HUES64 (cell line): ENCODE measurements around the gene SAP25.
"Not testable (repeated sequence)": the region's sequence is repeated elsewhere in the genome, so short reads cannot be mapped to it uniquely, and the experiment has no call there.

Experiments used
- H3K27ac ChIP-seq: 2 replicates; pipeline ENCODE4 v1.7.0; 2013; ENCODE audit warnings: low read depth, low read length, inconsistent platforms
- H3K27me3 ChIP-seq: 2 replicates; pipeline ENCODE4 v1.6.1; 2013; ENCODE audit warnings: mild to moderate bottlenecking, low read length; ENCODE audit not compliant: insufficient read depth
- H3K36me3 ChIP-seq: 2 replicates; pipeline ENCODE4 v1.6.1; 2013; ENCODE audit warnings: mild to moderate bottlenecking, low read length; ENCODE audit not compliant: insufficient read depth
- H3K4me1 ChIP-seq: 2 replicates; pipeline ENCODE4 v1.6.1; 2013; ENCODE audit warnings: mild to moderate bottlenecking, low read length, moderate library complexity; ENCODE audit not compliant: insufficient read depth
- H3K4me3 ChIP-seq: 2 replicates; pipeline ENCODE4 v1.5.1; 2013; ENCODE audit warnings: mild to moderate bottlenecking, low read length, moderate library complexity
- H3K9ac ChIP-seq: 2 replicates; pipeline ENCODE4 v1.6.1; 2013; ENCODE audit warnings: mild to moderate bottlenecking, low read depth, low read length
- H3K9me3 ChIP-seq: 2 replicates; pipeline ENCODE4 v1.6.1; 2013; ENCODE audit warnings: low read depth, low read length; ENCODE audit not compliant: insufficient read depth
- WGBS: fragments of 150-250, 120-280 bp; methylation state at CpG from one replicate; pipeline ENCODE4 v1.1.7; 2013; ENCODE audit warnings: missing lambda C conversion rate; 5-methylcytosine and 5-hydroxymethylcytosine counted together

The SAP25 gene

GRCh38 chr7:100548446-100548845 is 25.3 kb downstream of the SAP25 start:
- H3K9ac ChIP-seq, H3K27ac ChIP-seq, H3K27me3 ChIP-seq, H3K4me3 ChIP-seq, H3K9me3 ChIP-seq: not testable (repeated sequence)
- peaks cover 37% of the 10 kb centered on the region for H3K4me1 ChIP-seq
- WGBS: 92% methylated on average over 5 of the region's 5 CpGs
- H3K36me3 ChIP-seq: peaks cover 14% of the 10 kb centered on the region

GRCh38 chr7:100547872-100548271 is 25.8 kb downstream of the SAP25 start:
- H3K36me3 ChIP-seq: peaks cover 13% of the 10 kb centered on the region
- H3K9ac ChIP-seq: no peak overlapping the region
- H3K27ac ChIP-seq: peak overlapping the region; percentile 19; the same call in 1 of the 2 replicates
- H3K27me3 ChIP-seq: no peaks in the 10 kb centered on the region
- peaks cover 39% of the 10 kb centered on the region for H3K4me1 ChIP-seq
- WGBS: 75% methylated on average over 2 of the region's 2 CpGs
- H3K9me3 ChIP-seq: no peaks in the 10 kb centered on the region
- no peak overlapping the region for H3K4me3 ChIP-seq

- Histone ChIP-seq H3K4me1 (peaks cover 46% of the 10 kb centered on the region), H3K4me3 (no peak overlapping the region), H3K27me3 (no peaks in the 10 kb centered on the region), H3K36me3 (peaks cover 13% of the 10 kb centered on the region), H3K9me3 (no peaks in the 10 kb centered on the region), H3K27ac (peak overlapping the region; percentile 19; the same call in 1 of the 2 replicates), H3K9ac (no peak overlapping the region)
- 84% methylated on average over 9 of the region's 9 CpGs for WGBS
Observed at GRCh38 chr7:100546926-100547800, 26.5 kb downstream of the SAP25 start.

GRCh38 chr7:100546129-100546925 is 27.4 kb downstream of the SAP25 start:
- H3K36me3 ChIP-seq: peaks cover 13% of the 10 kb centered on the region
- no peaks in the 10 kb centered on the region for H3K9me3 ChIP-seq
- 70% methylated on average over 10 of the region's 10 CpGs for WGBS
- H3K4me3 ChIP-seq: no peak overlapping the region
- H3K27ac ChIP-seq: peak overlapping the region; percentile 76
- peaks cover 51% of the 10 kb centered on the region for H3K4me1 ChIP-seq
- no peaks in the 10 kb centered on the region for H3K27me3 ChIP-seq
- H3K9ac ChIP-seq: peak overlapping the region; percentile 63; the same call in 1 of the 2 replicates

- Histone ChIP-seq H3K36me3 (peaks cover 11% of the 10 kb centered on the region), H3K27ac (peak overlapping the region; percentile 76), H3K4me1 (peaks cover 54% of the 10 kb centered on the region), H3K9me3 (no peaks in the 10 kb centered on the region), H3K27me3 (no peaks in the 10 kb centered on the region), H3K9ac (peak overlapping the region; percentile 63), H3K4me3 (no peak overlapping the region)
- 50% methylated on average over 3 of the region's 3 CpGs for WGBS
Observed at GRCh38 chr7:100545360-100546128, 28.2 kb downstream of the SAP25 start.

GRCh38 chr7:100544967-100545359 is 28.7 kb downstream of the SAP25 start:
- Histone ChIP-seq H3K9me3 (no peaks in the 10 kb centered on the region), H3K27me3 (peaks cover 6% of the 10 kb centered on the region), H3K36me3 (peaks cover 7% of the 10 kb centered on the region; the same call in 1 of the 2 replicates), H3K4me3 (no peak overlapping the region), H3K4me1 (peaks cover 54% of the 10 kb centered on the region), H3K27ac (peak overlapping the region; percentile 76), H3K9ac (peak overlapping the region; percentile 63; the same call in 1 of the 2 replicates)
- 81% methylated on average over 1 of the region's 1 CpG for WGBS

- H3K27ac ChIP-seq: no peak overlapping the region
Observed at GRCh38 chr7:100544386-100544785, 29.3 kb downstream of the SAP25 start.

GRCh38 chr7:100543586-100543985 is 30.1 kb downstream of the SAP25 start:
- WGBS: no CpG with 5 or more reads among the region's 1 CpG
- H3K9ac ChIP-seq: no peak overlapping the region
- no peaks in the 10 kb centered on the region for H3K9me3 ChIP-seq
- peaks cover 9% of the 10 kb centered on the region for H3K27me3 ChIP-seq
- H3K27ac ChIP-seq: no peak overlapping the region
- peaks cover 54% of the 10 kb centered on the region for H3K4me1 ChIP-seq
- H3K4me3 ChIP-seq: no peak overlapping the region
- H3K36me3 ChIP-seq: no peaks in the 10 kb centered on the region

More at GRCh38 chr7:100544386-100544785, 29.3 kb downstream of the SAP25 start:
- peaks cover 54% of the 10 kb centered on the region for H3K4me1 ChIP-seq
- no peak overlapping the region for H3K4me3 ChIP-seq
- H3K27me3 ChIP-seq: peaks cover 9% of the 10 kb centered on the region
- no peak overlapping the region for H3K9ac ChIP-seq
- H3K36me3 ChIP-seq: peaks cover 4% of the 10 kb centered on the region; the same call in 1 of the 2 replicates
- 53% methylated on average over 4 of the region's 5 CpGs for WGBS
- H3K9me3 ChIP-seq: no peaks in the 10 kb centered on the region

GRCh38 chr7:100541309-100541708 is 32.4 kb downstream of the SAP25 start:
- H3K9me3 ChIP-seq, H3K9ac ChIP-seq, H3K36me3 ChIP-seq, H3K27ac ChIP-seq, H3K27me3 ChIP-seq, H3K4me3 ChIP-seq: not testable (repeated sequence)
- 83% methylated on average over 7 of the region's 7 CpGs for WGBS
- peaks cover 44% of the 10 kb centered on the region for H3K4me1 ChIP-seq

- Histone ChIP-seq H3K4me3 (peak overlapping the region; percentile 62), H3K27ac (no peak overlapping the region)
Observed at GRCh38 chr7:100540073-100540723, 33.5 kb downstream of the SAP25 start.

More at GRCh38 chr7:100540073-100540723, 33.5 kb downstream of the SAP25 start:
- Histone ChIP-seq H3K9me3 (no peaks in the 10 kb centered on the region), H3K4me1 (peaks cover 33% of the 10 kb centered on the region), H3K9ac (no peak overlapping the region), H3K36me3 (no peaks in the 10 kb centered on the region), H3K27me3 (peaks cover 9% of the 10 kb centered on the region)
- 40% methylated on average over 6 of the region's 6 CpGs for WGBS
